SU-DHL-6 (cell line): ENCODE data around the gene FBXW4.

Source experiments
- H2AFZ ChIP-seq: fragments of 200-600 bp; sonication (generic); 2 replicates; pipeline ENCODE4 v1.6.1; 2014; ENCODE audit warnings: low read depth, mild to moderate bottlenecking, moderate library complexity, mixed read lengths, antibody characterized with exemption, low read length; ENCODE audit not compliant: severe bottlenecking
- H3F3A ChIP-seq: fragments of 200-600 bp; shearing (Covaris generic); 2 replicates; pipeline ENCODE4 v1.6.0; 2016; ENCODE audit warnings: antibody characterized with exemption, mild to moderate bottlenecking; ENCODE audit not compliant: insufficient read depth
- H3K27ac ChIP-seq: fragments of 200-600 bp; sonication (generic); 2 replicates; pipeline ENCODE4 v1.5.1; 2016; ENCODE audit warnings: low read depth, mild to moderate bottlenecking, low read length, moderate library complexity, mixed read lengths
- H3K27me3 ChIP-seq: fragments of 200-600 bp; sonication (generic), shearing (Covaris generic); 2 replicates; pipeline ENCODE4 v1.6.0; 2014; ENCODE audit warnings: mild to moderate bottlenecking, low read length
- H3K36me3 ChIP-seq: fragments of 200-600 bp; sonication (generic); 2 replicates; pipeline ENCODE4 v1.6.1; 2014; ENCODE audit warnings: mild to moderate bottlenecking, low read length, mixed read lengths
- H3K4me2 ChIP-seq: fragments of 300-600, 200-600 bp; shearing (Covaris generic), sonication (generic); 2 replicates; pipeline ENCODE4 v1.6.0; 2014; ENCODE audit warnings: low read length, low read depth, mild to moderate bottlenecking; ENCODE audit not compliant: poor library complexity, severe bottlenecking
- H3K4me3 ChIP-seq: fragments of 200-600 bp; sonication (generic); 2 replicates; pipeline ENCODE4 v1.5.1; 2014; ENCODE audit warnings: antibody characterized with exemption, low read length, mild to moderate bottlenecking, mixed read lengths; ENCODE audit not compliant: insufficient read depth, poor library complexity, severe bottlenecking
- H3K79me2 ChIP-seq: fragments of 200-600 bp; sonication (generic); 2 replicates; pipeline ENCODE4 v1.6.1; 2014; ENCODE audit warnings: mild to moderate bottlenecking, low read length, moderate library complexity; ENCODE audit not compliant: insufficient read depth
- H3K9ac ChIP-seq: fragments of 200-600 bp; sonication (generic); 2 replicates; pipeline ENCODE4 v1.7.0; 2014; ENCODE audit warnings: mild to moderate bottlenecking, low read length
- H3K9me2 ChIP-seq: fragments of 200-600 bp; sonication (generic); replicated peaks from 2 replicates; pipeline ENCODE4 v1.6.1; 2014; ENCODE audit warnings: low read length; ENCODE audit not compliant: insufficient read depth
- H3K9me3 ChIP-seq: fragments of 200-600 bp; sonication (generic); 2 replicates; pipeline ENCODE4 v1.6.1; 2014; ENCODE audit warnings: low read length, mixed read lengths; ENCODE audit not compliant: insufficient read depth
- H4K20me1 ChIP-seq: fragments of 200-600 bp; sonication (generic); 2 replicates; pipeline ENCODE4 v1.6.1; 2014; ENCODE audit warnings: low read depth, mild to moderate bottlenecking, antibody characterized with exemption, low read length, moderate library complexity, mixed read lengths
- CTCF ChIP-seq: fragments of 200-600 bp; sonication (generic); IDR thresholded peaks from one replicate; pipeline ENCODE4 v1.5.1; 2017; ENCODE audit warnings: antibody characterized with exemption, mild to moderate bottlenecking, low read length, moderate library complexity; ENCODE audit not compliant: insufficient read depth, poor library complexity, severe bottlenecking
- EZH2phosphoT487 ChIP-seq: fragments of 200-600 bp; sonication (generic), shearing (Covaris generic); conservative IDR thresholded peaks from 2 replicates; pipeline ENCODE4 v1.6.1; 2018; ENCODE audit warnings: mild to moderate bottlenecking, antibody characterized with exemption, low read length, moderate library complexity, mixed read lengths

Gene FBXW4

GRCh38 chr10:101629837-101630632 lies 64.9 kb downstream of the FBXW4 start:
- no peaks in the 10 kb centered on the region for H3K9me3 ChIP-seq
- TF ChIP-seq EZH2phosphoT487 (no peak), CTCF (no peak)
- H3K27me3 ChIP-seq: no peaks in the 10 kb centered on the region
- no peak overlapping the region for H2AFZ ChIP-seq
- H3K79me2 ChIP-seq: peaks cover 8% of the 10 kb centered on the region; the same call in 1 of the 2 replicates
- no peak overlapping the region for H3K9ac ChIP-seq
- H4K20me1 ChIP-seq: 0 out of 2 replicates have a peak, but pooled peaks cover 3% of the 10 kb centered on the region
- H3F3A ChIP-seq: no peaks in the 10 kb centered on the region
- H3K9me2 ChIP-seq: no peaks in the 10 kb centered on the region
- no peak overlapping the region for H3K4me2 ChIP-seq
- H3K36me3 ChIP-seq: no peaks in the 10 kb centered on the region
- H3K4me3 ChIP-seq: no peak overlapping the region
- H3K27ac ChIP-seq: no peak overlapping the region

- no peak for TF ChIP-seq CTCF
- no peak for TF ChIP-seq EZH2phosphoT487
- no peaks in the 10 kb centered on the region for H3K9me3 ChIP-seq
Observed at GRCh38 chr10:101625821-101626412, 69.1 kb downstream of the FBXW4 start.

GRCh38 chr10:101624526-101625102 lies 70.4 kb downstream of the FBXW4 start:
- Histone ChIP-seq H3K9me2 (no peaks in the 10 kb centered on the region), H4K20me1 (no peaks in the 10 kb centered on the region), H3K79me2 (peaks cover 8% of the 10 kb centered on the region; the same call in 1 of the 2 replicates), H3K27ac (no peak overlapping the region), H3K27me3 (no peaks in the 10 kb centered on the region), H3K9ac (no peak overlapping the region), H3K4me3 (no peak overlapping the region), H2AFZ (no peak overlapping the region), H3F3A (no peaks in the 10 kb centered on the region), H3K4me2 (no peak overlapping the region), H3K36me3 (0 out of 2 replicates have a peak, but pooled peaks cover 6% of the 10 kb centered on the region), H3K9me3 (no peaks in the 10 kb centered on the region)
- TF ChIP-seq CTCF (no peak), EZH2phosphoT487 (no peak)

More at GRCh38 chr10:101625821-101626412, 69.1 kb downstream of the FBXW4 start:
- Histone ChIP-seq H3K4me3 (no peak overlapping the region), H4K20me1 (no peaks in the 10 kb centered on the region), H3K27ac (no peak overlapping the region), H3K36me3 (0 out of 2 replicates have a peak, but pooled peaks cover 6% of the 10 kb centered on the region), H3K79me2 (peaks cover 8% of the 10 kb centered on the region; the same call in 1 of the 2 replicates), H3K9ac (no peak overlapping the region), H3F3A (no peaks in the 10 kb centered on the region), H3K9me2 (no peaks in the 10 kb centered on the region), H2AFZ (no peak overlapping the region), H3K4me2 (no peak overlapping the region), H3K27me3 (no peaks in the 10 kb centered on the region)
